Heart left ventricle (tissue), 13 donors: ENCODE data around the gene ZMIZ1.

Experiments
- CTCF ChIP-seq, 12 donors: fragments of 200-600 bp; sonication (generic) in 4 of 12; IDR thresholded peaks; one replicate each; pipeline versions ENCODE4 v1.5.0 to v1.8.0; 2018 to 2022; ENCODE audit warnings: antibody characterized with exemption in 12 of 12, mild to moderate bottlenecking in 5 of 12
- POLR2A ChIP-seq, 2 donors: fragments of 450-650 bp; IDR thresholded peaks; one replicate each; pipeline ENCODE4 v1.6.1; 2017; ENCODE audit warnings: antibody characterized with exemption in 2 of 2, mild to moderate bottlenecking in 2 of 2, moderate library complexity in 2 of 2
- donor health status: ischemic (EF 13 %, LVEDD 7.1; RV severe dilation, severe dysfunction).
- donor health status: DM: no; HTN: yes; CAD: no.
- donor health status: DM: no; HTN: no; CAD: no.
- donor health status: ischemic (EF 25% LVEDD 6.9; RV normal size, moderate dysfunction).
- donor health status: ischemic (EF 25% LVEDD 5.7; RV mildly dilated, moderate dysfunction).
- donor health status: ischemic (EF 35%, LVEDD 5.7; RV mildly dilated, moderate dysfunction).
- donor health status: nonischemic (EF 11% LVEDD 7.7; RV severe dilation, severe dysfunction).
- donor health status: DM: yes; HTN: yes; CAD: no.
- donor health status: PGD.
- donor health status: ischemic (EF 29% LVEDD 5.4; RV normal size, mild dysfunction).
- donor health status: nonischemic (EF 23%, LVEDD 6.1; RV moderate dilation, normal function).

DNA sequence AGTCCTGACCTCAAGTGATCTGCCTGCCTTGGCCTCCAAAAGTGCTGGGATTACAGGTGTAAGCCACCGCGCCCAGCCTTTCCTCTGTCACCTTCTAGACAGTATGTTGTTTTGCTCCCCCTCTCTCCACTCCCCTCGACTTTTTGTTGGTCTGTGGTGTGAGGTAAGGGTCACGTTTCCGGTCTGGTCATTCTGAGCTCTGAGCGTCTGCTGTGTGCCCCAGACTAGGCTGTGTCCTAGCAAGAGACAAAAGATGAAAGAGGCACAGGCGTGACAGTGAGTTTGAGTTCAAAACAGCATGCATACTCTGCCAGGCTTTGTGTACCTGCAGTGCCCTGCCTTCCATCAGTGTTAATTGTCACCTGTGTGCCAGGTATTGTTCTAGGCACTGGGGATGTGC is 191.1 kb downstream of the ZMIZ1 start:
- TF ChIP-seq CTCF (IDR thresholded peaks at IDR 0.05) = no peak
- no peak for TF ChIP-seq POLR2A (IDR thresholded peaks at IDR 0.05)
